Measurements from ENCODE around the gene CDHR5.
A peak's percentile ranks its signal among the peaks of the same experiment; 100 is the strongest.

CDHR5 gene

DNA sequence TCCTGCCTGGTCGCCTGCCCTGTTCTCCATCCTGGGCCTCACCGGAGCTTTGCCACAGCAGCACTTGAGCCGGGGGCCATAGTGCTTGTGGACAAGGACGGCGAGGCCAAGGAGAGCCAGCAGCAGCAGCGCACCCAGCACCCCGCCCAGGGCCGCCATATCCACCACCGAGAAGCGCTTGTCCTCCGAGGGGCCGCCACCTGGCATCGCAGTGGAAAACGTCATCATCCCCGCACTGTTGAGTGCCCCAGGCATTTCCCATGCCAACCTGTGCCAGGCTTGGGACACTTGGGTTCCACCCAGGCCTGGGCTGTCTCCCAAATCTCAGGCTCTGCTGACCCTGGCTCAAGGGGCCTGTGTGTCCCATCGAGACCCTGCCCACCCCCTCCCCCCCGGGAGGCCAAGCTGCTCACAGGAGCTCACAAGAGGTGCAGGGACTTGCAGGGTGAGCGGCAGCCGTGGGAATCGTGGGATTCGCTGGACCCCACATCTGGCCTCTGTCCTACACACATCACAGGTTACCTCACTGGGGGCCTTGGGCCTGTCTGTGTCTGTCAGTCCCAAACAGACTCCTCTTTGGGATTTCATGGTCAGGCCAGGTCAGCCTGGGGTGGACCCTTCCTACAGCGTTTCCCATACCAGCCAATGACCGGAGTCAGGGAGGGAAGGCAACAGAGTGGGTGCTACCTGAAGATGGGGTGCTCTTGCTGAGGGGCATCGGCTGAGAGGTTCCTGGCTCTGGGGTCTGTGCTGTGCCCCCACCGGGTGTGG, 6.7 kb downstream of the CDHR5 start:
- in situ Hi-C loops (cut with HindIII; ENCODE audit: low sequenced_read_pairs) = no loop called here
- no peak for DNase-seq (ENCODE audit: low read depth)
- H3K4me3 ChIP-seq (ENCODE audit: low read depth, low read length) = no peak overlapping the region
- TF ChIP-seq, protein P1, sequence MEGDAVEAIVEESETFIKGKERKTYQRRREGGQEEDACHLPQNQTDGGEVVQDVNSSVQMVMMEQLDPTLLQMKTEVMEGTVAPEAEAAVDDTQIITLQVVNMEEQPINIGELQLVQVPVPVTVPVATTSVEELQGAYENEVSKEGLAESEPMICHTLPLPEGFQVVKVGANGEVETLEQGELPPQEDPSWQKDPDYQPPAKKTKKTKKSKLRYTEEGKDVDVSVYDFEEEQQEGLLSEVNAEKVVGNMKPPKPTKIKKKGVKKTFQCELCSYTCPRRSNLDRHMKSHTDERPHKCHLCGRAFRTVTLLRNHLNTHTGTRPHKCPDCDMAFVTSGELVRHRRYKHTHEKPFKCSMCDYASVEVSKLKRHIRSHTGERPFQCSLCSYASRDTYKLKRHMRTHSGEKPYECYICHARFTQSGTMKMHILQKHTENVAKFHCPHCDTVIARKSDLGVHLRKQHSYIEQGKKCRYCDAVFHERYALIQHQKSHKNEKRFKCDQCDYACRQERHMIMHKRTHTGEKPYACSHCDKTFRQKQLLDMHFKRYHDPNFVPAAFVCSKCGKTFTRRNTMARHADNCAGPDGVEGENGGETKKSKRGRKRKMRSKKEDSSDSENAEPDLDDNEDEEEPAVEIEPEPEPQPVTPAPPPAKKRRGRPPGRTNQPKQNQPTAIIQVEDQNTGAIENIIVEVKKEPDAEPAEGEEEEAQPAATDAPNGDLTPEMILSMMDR (IDR thresholded peaks at IDR 0.05; ENCODE audit: low read depth, low read length, missing control alignments) = no peak

DNA sequence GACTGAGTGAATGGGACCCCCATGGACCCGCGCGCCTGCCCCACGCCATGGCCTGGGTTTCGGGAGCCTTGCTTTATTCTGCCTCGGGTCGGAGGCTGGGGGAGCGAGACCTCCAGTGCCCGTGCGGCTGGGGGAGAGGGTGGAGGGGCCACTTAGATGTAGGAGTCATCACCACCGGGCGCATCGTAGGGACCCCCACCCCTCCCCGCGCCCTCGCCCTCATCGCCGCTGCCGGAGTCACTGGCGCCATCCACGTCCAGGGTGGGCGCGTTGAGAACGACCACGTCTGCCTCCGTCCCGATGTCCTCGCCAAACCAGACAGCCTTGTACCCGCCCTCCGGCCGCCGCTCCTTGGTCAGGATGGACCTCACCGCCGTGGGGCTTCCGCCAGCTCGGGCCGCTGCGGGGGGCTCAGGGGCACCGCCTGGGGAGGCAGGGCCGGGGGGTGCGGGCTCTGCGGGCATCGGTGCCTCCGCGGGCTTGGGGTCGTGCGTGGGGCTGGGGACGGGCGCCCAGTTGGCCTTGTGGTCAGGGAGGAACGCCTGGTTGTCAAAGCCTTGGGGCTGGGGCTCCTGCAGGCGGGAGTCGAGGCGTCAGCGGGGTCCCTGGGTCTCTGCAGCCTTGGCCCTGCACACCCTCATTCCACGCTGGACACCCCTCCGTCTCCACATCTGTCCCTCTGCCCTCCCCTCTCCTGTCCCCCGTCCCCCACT, 7.4 kb downstream of the CDHR5 start:
- TF ChIP-seq, protein P1 (IDR thresholded peaks at IDR 0.05; ENCODE audit: low read depth, low read length, missing control alignments) = no peak
- no peak for DNase-seq (ENCODE audit: low read depth)
- no peak overlapping the region for H3K4me3 ChIP-seq (ENCODE audit: low read depth, low read length)
- in situ Hi-C loops (cut with HindIII; ENCODE audit: low sequenced_read_pairs) = no loop called here

DNA sequence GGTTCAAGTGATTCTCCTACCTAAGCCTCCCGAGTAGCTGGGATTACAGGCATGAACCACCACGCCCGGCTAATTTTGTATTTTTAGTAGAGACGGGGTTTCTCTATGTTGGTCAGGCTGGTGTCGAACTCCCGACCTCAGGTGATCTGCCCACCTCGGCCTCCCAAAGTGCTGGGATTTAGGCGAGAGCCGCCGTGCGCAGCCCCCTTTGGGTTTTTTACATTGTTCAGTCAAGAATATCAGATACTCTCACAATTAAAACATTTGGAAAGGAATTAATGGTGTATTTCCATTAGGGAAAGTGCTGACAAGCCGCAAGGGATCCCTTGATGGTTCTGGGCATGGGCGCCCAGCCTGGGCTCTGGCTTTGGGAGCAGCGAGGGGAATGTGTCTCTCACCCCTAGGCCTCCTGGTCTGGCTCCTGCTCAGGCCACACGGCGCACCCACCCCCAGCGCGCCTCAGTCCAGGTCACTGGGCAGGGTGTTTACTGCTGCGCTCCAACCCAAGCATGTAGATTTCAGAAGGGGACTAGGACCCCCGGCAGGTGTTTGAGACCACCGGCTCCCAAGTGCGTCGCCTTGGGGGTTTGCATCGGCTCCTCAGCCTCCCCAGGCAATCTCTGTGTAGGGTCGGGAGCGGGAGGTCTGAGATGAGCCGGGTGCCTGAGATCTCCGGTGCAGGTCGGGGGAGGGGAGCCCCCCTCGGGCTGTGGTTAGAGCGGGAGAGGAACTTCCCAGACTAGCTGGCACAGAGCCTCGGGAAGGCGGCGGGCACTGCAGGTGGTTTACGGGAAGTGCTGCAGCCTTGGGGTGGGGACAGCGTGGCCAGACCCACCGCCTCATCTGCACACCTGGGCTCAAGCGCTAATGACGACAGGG, 8.2 kb downstream of the CDHR5 start:
- no peak overlapping the region for H3K4me3 ChIP-seq (ENCODE audit: low read depth, low read length)
- in situ Hi-C loops (cut with HindIII; ENCODE audit: low sequenced_read_pairs) = no loop called here
- TF ChIP-seq, protein P1 (IDR thresholded peaks at IDR 0.05; ENCODE audit: low read depth, low read length, missing control alignments) = no peak
- DNase-seq (ENCODE audit: low read depth) = no peak

DNA sequence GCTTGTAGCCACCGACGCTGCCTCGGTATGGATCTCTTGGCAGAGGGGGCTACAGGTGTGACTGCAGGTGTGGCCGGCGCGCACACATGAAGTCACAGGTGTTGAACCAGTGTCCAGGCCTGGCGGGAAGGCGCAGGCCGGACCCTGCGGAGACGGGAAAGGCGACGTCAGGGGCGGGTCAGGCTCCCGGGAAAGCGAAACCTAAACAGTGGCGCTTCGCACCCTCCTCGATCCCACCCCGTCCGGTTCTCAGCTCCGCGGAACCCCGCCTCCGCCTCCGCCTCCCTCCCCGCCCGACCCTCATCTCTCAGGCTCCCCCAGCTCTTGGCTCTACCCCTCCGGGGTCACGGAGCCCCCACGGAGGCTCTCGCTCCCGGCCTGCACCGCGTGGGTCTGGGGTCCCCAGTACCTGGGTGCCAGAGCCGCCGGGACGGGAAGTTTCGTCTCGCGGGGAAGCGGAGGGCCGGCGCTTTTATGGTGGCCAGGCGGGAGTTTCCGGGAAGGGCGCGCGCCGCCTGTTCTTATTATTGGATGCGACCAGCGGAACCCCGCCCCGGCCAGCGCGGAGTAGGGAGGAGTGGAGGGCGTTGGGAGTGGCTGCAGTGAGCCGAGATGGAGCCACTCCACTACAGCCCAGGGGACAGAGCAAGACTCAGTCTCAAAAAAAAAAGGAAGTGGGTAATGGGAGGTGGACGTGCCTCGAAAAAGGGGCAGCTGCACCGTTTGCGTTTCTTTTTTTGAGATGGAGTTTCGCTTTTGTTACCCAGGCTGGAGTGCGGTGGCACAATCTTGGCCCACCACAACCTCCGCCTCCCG, 9.0 kb downstream of the CDHR5 start, which contains the start of gene IRF7:
Gene IRF7, minus strand, starts transcription at position 447 of the 816 bp plus-strand sequence. CDS start 586 bp downstream, outside the sequence.
- in situ Hi-C loops (cut with HindIII; ENCODE audit: low sequenced_read_pairs) = no loop called here
- TF ChIP-seq, protein P1 (IDR thresholded peaks at IDR 0.05; ENCODE audit: low read depth, low read length, missing control alignments) = no peak
- peak; percentile 68 for DNase-seq (ENCODE audit: low read depth)
- H3K4me3 ChIP-seq (ENCODE audit: low read depth, low read length) = peak within 1 kb of the TSS; percentile 56

DNA sequence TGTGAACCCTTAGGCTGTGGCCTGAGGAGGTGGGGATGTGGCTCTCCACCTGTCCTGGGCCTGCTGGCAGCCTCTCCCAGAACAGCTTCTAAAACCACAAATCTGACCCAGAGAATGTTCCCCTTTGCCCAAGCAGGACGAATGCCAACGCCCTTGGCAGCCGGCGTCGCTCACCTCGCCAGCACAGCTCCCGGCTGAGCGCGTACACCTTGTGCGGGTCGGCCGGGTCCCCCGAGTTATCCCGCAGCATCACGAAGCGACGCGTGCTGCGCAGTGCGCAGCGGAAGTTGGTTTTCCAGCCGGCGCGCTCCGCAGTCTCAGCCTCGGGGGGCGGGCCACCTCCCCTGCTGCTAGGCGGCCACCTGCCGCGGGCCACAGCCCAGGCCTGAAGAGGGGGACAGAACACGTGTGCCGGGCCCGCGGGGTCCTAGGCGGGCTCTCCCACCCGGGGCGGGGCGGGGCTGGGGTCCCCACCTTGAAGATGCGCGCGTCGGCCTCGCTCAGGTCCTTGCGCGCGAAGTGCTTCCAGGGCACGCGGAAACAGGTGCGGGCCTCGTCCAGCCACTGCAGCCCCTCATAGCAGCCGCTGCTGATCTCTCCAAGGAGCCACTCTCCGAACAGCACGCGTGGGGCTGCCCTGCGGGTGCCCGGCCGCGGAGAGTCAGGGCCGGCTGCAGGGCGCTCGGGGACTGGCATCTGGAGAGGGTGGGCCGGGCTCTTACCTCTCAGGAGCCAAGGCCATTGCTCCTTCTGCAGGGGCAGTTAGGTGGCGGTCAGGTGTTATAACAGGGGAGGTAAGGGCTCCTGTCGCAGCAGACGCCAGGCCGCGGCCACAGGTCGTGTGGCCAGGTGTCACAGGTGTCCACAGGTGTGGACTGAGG, 9.9 kb downstream of the CDHR5 start:
- in situ Hi-C loops (cut with HindIII; ENCODE audit: low sequenced_read_pairs) = no loop called here
- peak; percentile 8 for DNase-seq (ENCODE audit: low read depth)

More for the DNA sequence above, 9.9 kb downstream of the CDHR5 start:
- H3K4me3 ChIP-seq (ENCODE audit: low read depth, low read length) = peak overlapping the region; percentile 56
- TF ChIP-seq, protein P1 (IDR thresholded peaks at IDR 0.05; ENCODE audit: low read depth, low read length, missing control alignments) = no peak

All from astrocyte of the cerebellum (primary cell).